Measurements from ENCODE around the gene ANKRD6.

Gene ANKRD6

GRCh38 chr6:89430201-89430962 is 2.6 kb upstream of the ANKRD6 start:
- ChIA-PET POLR2A (no interaction called here), CTCF (interaction anchor here (1.2 to 2.3 kb wide), 3 partner anchors 59 to 183 kb away, joined by 4 to 9 read pairs (median 4); no protein-coding TSS in a partner anchor)
- TF ChIP-seq CTCF (IDR thresholded peaks at IDR 0.05; ENCODE audit: insufficient read depth, low read length, missing control alignments) = no peak
- no peak overlapping the region for H3K4me3 ChIP-seq (ENCODE audit: low read depth, low read length)
- no peak for DNase-seq (ENCODE audit: low read depth, low spot score)

GRCh38 chr6:89433252-89434149 is 549 bp downstream of the ANKRD6 start:
- peak overlapping the region; percentile 52 for H3K4me3 ChIP-seq (ENCODE audit: low read depth, low read length)
- no peak for DNase-seq (ENCODE audit: low read depth, low spot score)
- CTCF ChIA-PET = interaction anchor here (1.3 to 1.4 kb wide), 2 partner anchors 8 to 204 kb away, joined by 3 to 5 read pairs; no protein-coding TSS in a partner anchor
- POLR2A ChIA-PET = no interaction called here
- no peak for TF ChIP-seq CTCF (IDR thresholded peaks at IDR 0.05; ENCODE audit: insufficient read depth, low read length, missing control alignments)

GRCh38 chr6:89434150-89434499 is 1.2 kb downstream of the ANKRD6 start:
- CTCF ChIA-PET = no interaction called here
- no peak for DNase-seq (ENCODE audit: low read depth, low spot score)
- TF ChIP-seq CTCF (IDR thresholded peaks at IDR 0.05; ENCODE audit: insufficient read depth, low read length, missing control alignments) = no peak
- H3K4me3 ChIP-seq (ENCODE audit: low read depth, low read length) = no peak overlapping the region
- POLR2A ChIA-PET = no interaction called here

- TF ChIP-seq CTCF (IDR thresholded peaks at IDR 0.05; ENCODE audit: insufficient read depth, low read length, missing control alignments) = no peak
- no peak overlapping the region for H3K4me3 ChIP-seq (ENCODE audit: low read depth, low read length)
- ChIA-PET CTCF (interaction anchor here (1.7 kb wide), 1 partner anchor 63 kb away, joined by 4 read pairs; no protein-coding TSS in a partner anchor), POLR2A (no interaction called here)
- DNase-seq (ENCODE audit: low read depth, low spot score) = no peak
Observed at GRCh38 chr6:89434954-89435353, 2.0 kb downstream of the ANKRD6 start.

GRCh38 chr6:89436226-89436625 is 3.3 kb downstream of the ANKRD6 start:
- no peak overlapping the region for H3K4me3 ChIP-seq (ENCODE audit: low read depth, low read length)
- ChIA-PET CTCF (interaction anchor here (1.0 to 1.7 kb wide), 2 partner anchors 64 to 174 kb away, joined by 4 read pairs; no protein-coding TSS in a partner anchor), POLR2A (no interaction called here)
- no peak for TF ChIP-seq CTCF (IDR thresholded peaks at IDR 0.05; ENCODE audit: insufficient read depth, low read length, missing control alignments)
- DNase-seq (ENCODE audit: low read depth, low spot score) = no peak

GRCh38 chr6:89438248-89438647 is 5.3 kb downstream of the ANKRD6 start:
- ChIA-PET POLR2A (no interaction called here), CTCF (no interaction called here)
- no peak overlapping the region for H3K4me3 ChIP-seq (ENCODE audit: low read depth, low read length)
- no peak for TF ChIP-seq CTCF (IDR thresholded peaks at IDR 0.05; ENCODE audit: insufficient read depth, low read length, missing control alignments)
- DNase-seq (ENCODE audit: low read depth, low spot score) = no peak

Measured in AG04449 (cell line).